IPS-20b (cell line): ENCODE results near the gene SFRP5.
A peak's percentile ranks its signal among the peaks of the same experiment; 100 is the strongest.

Experiments used
- H3K27ac ChIP-seq: one replicate; pipeline ENCODE4 v1.5.1; 2013; ENCODE audit warnings: low read length
- H3K27me3 ChIP-seq: 2 replicates; pipeline ENCODE4 v1.6.1; 2013; ENCODE audit warnings: mild to moderate bottlenecking, low read length, inconsistent platforms; ENCODE audit not compliant: insufficient read depth
- H3K36me3 ChIP-seq: 2 replicates; pipeline ENCODE4 v1.6.1; 2013; ENCODE audit warnings: low read depth, mild to moderate bottlenecking, inconsistent platforms, low read length, moderate library complexity; ENCODE audit not compliant: insufficient read depth
- H3K4me1 ChIP-seq: 2 replicates; pipeline ENCODE4 v1.6.1; 2013; ENCODE audit warnings: mild to moderate bottlenecking, control low read depth, inconsistent platforms, low read length, moderate library complexity; ENCODE audit not compliant: insufficient read depth
- H3K4me3 ChIP-seq: 2 replicates; pipeline ENCODE4 v1.5.1; 2013; ENCODE audit warnings: mild to moderate bottlenecking, low read length, inconsistent platforms
- H3K9ac ChIP-seq: 2 replicates; pipeline ENCODE4 v1.6.1; 2013; ENCODE audit warnings: low read depth, mild to moderate bottlenecking, inconsistent platforms, low read length, moderate library complexity
- H3K9me3 ChIP-seq: 2 replicates; pipeline ENCODE4 v1.6.1; 2013; ENCODE audit warnings: mild to moderate bottlenecking, low read depth, low read length, inconsistent platforms; ENCODE audit not compliant: insufficient read depth

SFRP5 gene

DNA sequence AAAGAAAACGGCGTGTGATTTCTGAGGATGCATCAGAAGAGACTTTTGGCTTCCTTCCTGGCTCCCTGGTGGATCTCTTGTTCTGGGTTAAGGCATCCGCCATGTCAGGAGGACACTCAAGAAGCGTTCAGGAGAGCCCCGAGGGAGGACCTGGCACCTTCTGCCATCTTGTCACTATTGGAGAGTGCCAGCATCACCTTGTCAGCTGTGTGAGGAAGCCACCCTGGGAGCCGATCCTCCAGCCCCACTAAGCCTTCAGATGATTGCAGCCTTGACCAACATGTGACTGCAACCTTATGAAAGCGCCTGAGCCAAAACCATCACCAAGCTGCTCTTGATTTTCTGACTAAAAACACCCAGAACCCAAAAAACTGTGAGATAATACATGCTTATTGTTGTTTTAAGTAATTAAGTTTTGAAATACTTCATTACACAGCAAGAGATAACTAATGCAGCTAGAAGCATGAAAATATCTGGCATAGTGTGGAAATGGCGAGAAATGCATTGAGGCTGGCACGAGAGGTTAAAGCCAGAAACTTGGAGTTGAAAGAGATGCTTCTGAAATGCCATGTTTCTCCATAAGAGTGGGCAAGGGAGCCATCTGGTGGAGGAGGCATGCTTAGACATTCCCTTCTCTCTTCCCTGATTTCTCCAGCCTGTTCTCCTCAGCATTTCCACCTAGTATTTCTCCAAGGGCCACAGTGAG is 40.3 kb downstream of the SFRP5 start:
- no peaks in the 10 kb centered on the region for H3K4me1 ChIP-seq
- no peak overlapping the region for H3K4me3 ChIP-seq
- no peak overlapping the region for H3K9ac ChIP-seq
- H3K27me3 ChIP-seq, result peaks cover 26% of the 10 kb centered on the region
- no peak overlapping the region for H3K27ac ChIP-seq
- H3K9me3 ChIP-seq, result peaks cover 7% of the 10 kb centered on the region; the same call in 1 of the 2 replicates
- H3K36me3 ChIP-seq, result no peaks in the 10 kb centered on the region

DNA sequence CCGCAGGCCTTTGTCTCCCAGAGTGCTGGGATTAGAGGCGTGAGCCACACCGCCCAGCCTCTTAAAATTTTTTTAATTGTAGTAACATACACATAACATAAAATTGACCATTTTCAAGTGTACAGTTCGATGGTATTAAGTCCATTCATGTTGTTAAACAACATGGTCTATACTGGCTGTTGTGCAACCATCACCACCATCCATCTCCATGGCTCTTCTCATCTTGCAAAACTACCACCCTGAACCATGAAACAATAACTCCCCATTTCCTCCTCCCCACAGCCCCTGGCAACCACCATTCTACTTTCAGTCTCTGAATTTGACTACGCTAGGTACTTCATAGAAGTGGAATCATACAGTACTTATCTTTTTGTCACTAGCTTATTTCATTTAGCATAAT is 42.8 kb downstream of the SFRP5 start:
- no peaks in the 10 kb centered on the region for H3K9me3 ChIP-seq
- no peak overlapping the region for H3K9ac ChIP-seq
- no peak overlapping the region for H3K27ac ChIP-seq
- H3K27me3 ChIP-seq, result peaks cover 2% of the 10 kb centered on the region
- no peak overlapping the region for H3K4me3 ChIP-seq
- no peaks in the 10 kb centered on the region for H3K4me1 ChIP-seq
- no peaks in the 10 kb centered on the region for H3K36me3 ChIP-seq

DNA sequence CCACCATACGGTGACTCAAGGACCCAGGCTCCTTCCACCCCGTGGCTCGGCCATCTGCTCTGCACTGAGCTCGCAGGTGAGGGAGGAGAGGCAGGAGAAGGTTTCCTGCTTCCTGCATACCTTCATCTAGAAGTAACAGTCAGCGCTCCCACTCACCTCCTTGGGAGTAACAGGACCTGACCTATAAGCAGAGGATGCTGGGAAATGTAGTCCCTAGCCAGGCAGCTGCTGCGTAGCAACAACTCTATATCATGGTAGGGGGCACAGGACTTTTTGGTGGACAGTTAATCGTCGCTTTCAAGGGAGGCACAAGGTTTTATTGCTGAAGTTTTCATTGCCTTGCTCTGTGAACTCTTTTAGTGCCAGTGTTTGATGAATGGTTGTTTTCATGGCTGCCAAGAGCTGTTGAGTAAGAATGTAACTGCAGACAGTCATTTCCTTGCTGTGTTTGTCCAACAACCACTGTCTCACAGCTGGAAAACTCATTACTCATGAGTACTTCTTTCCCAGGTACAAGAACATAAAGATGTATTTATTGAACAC is 45.1 kb downstream of the SFRP5 start:
- no peaks in the 10 kb centered on the region for H3K4me1 ChIP-seq
- no peaks in the 10 kb centered on the region for H3K27me3 ChIP-seq
- H3K9ac ChIP-seq, result no peak overlapping the region
- H3K9me3 ChIP-seq, result no peaks in the 10 kb centered on the region
- no peak overlapping the region for H3K27ac ChIP-seq
- H3K36me3 ChIP-seq, result no peaks in the 10 kb centered on the region
- peak overlapping the region; percentile 18; the same call in 1 of the 2 replicates for H3K4me3 ChIP-seq

DNA sequence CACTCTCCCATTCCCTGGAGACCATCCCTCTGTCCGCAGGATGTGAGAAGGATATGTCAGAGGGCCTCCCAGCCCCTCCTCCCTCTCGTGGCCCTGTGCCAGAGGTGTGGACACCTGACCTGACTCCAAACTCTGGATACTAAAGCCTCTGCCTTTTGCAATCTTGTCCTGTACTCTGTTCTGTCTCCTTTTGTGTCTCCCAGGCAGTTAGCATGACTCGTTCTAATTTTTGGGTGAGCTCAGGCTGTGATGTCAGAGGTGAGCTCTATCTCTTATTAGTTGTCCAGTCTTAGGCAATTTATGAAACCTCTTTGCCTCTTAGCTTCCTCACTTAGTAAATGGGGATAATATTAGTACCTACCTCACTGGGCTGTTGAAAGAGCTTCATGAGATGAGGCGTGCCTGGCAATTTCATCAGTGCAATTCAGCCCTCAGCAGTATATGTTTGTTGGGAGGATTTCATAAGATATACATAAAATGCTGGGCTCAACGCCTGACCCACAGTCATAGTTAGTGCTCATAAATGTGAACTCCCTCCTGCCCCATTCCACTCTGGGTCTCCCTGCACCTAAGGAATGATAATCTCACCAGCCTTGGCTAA is 47.4 kb downstream of the SFRP5 start:
- Histone ChIP-seq H3K9me3 (no peaks in the 10 kb centered on the region), H3K4me3 (no peak overlapping the region), H3K4me1 (peaks cover 3% of the 10 kb centered on the region; the same call in 1 of the 2 replicates), H3K36me3 (no peaks in the 10 kb centered on the region), H3K27ac (no peak overlapping the region), H3K27me3 (no peaks in the 10 kb centered on the region), H3K9ac (no peak overlapping the region)

DNA sequence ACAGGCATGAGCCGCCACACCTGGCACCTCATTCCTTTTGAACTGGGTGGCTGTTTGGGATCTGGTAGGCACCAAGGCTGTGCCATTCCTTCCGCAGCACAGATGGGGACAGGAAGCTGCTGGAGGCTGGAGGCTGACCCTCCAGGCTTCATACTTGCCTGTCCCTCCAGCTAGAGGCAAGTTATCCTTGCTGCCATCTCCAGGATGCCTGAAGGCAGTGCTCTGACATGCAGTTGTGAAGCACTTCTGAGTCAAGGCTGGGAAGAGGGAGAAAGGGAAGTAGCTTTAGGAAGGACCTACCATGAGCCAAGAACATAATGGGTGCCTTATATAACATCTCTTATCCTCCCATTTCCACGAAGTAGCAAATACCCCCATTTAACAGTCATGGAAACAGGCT is 48.8 kb downstream of the SFRP5 start:
- peaks cover 5% of the 10 kb centered on the region for H3K36me3 ChIP-seq
- H3K9me3 ChIP-seq, result no peaks in the 10 kb centered on the region
- H3K4me3 ChIP-seq, result no peak overlapping the region
- H3K27ac ChIP-seq, result no peak overlapping the region
- H3K27me3 ChIP-seq, result no peaks in the 10 kb centered on the region
- H3K4me1 ChIP-seq, result peaks cover 18% of the 10 kb centered on the region
- no peak overlapping the region for H3K9ac ChIP-seq

DNA sequence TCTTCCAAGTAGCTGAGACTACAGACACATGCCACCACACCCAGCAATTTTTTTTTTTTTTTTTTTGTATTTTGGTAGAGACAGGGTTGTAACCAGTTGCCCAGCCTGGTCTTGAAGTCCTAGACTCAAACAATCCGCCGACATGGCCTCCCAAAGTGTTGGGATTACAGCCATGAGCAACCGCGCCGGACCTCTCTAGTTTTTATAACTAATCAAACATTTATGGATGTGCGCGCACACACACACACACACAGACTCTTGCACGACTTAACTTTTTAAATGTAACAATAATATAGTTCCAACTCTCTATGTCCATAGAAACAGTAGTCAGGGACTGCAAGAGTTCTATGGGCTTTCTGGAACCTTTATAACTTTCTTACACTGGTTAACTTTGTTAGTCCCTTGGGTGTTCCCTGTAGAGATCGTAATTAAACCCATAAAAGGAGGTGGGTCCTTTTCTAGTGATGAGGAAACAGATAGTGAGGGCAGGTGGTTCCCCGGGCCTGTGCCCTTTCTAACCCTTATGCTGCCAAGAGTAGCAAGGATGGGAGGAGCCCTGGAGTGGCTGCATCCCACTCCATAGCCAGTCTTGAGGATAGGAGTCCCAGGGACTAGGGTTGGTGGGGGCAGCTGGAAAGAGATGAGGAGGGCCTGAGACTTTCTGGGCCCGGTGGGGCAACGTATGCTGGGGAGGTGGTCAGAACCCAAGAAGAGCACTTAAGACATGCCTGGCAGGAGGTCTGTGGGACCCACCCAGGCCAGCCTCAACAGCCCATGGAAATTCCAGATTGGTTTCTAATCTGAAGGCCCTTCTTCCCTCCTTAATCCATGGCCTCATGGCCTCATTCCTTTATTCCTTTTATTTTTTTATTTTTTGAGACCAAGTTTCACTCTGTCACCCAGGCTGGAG is 49.7 kb downstream of the SFRP5 start:
- no peak overlapping the region for H3K9ac ChIP-seq
- no peaks in the 10 kb centered on the region for H3K27me3 ChIP-seq
- H3K27ac ChIP-seq, result no peak overlapping the region
- peaks cover 18% of the 10 kb centered on the region for H3K4me1 ChIP-seq
- peaks cover 14% of the 10 kb centered on the region for H3K36me3 ChIP-seq
- H3K9me3 ChIP-seq, result no peaks in the 10 kb centered on the region
- no peak overlapping the region for H3K4me3 ChIP-seq

DNA sequence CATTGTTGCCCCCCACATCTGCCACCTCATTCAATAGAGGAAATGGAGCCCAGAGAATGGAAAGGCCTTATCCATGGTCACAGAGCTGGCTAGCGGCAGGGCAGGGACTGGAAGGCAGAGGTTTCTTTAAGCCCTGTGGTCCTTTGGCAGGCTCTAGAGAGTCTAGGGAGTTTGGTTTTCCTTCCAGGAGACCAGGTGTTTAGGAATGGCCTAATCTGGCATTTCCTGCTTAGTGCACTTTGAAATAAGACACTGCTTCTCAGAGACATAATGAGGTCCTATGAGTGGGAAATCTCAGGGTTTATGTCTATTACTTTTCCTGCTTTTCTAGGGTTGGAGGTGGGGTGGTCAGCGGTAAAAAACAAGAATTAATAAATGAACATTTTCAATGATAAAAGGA is 52.2 kb downstream of the SFRP5 start:
- H3K9ac ChIP-seq, result no peak overlapping the region; the same call in 1 of the 2 replicates
- peaks cover 29% of the 10 kb centered on the region for H3K4me1 ChIP-seq
- peaks cover 22% of the 10 kb centered on the region for H3K36me3 ChIP-seq
- H3K27ac ChIP-seq, result no peak overlapping the region
- no peaks in the 10 kb centered on the region for H3K9me3 ChIP-seq
- no peaks in the 10 kb centered on the region for H3K27me3 ChIP-seq
- no peak overlapping the region for H3K4me3 ChIP-seq

DNA sequence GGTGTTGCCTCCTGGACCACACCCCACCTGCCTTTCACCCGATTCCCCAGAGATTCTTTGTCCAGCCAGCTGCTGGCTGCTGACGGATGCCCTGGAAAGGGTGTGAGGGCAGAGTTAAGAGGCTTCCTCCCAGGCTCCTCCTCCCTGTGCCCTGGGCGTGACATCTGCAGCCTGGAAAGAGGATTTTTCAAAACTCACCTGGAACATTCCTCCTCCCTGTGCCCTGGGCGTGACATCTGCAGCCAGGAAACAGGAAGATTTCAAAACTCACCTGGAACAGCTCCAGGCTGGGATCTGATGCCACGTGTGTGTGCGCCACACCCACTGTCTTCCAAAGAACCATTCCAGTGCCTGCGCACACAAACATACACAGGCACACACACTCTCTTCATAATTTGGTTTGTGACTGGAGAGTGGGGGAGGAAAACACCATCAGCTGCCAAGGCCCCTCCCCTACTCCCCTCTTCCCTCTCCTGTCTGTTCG is 53.1 kb downstream of the SFRP5 start:
- Histone ChIP-seq H3K9me3 (no peaks in the 10 kb centered on the region), H3K36me3 (peaks cover 22% of the 10 kb centered on the region), H3K27ac (no peak overlapping the region), H3K4me1 (peaks cover 29% of the 10 kb centered on the region), H3K9ac (no peak overlapping the region; the same call in 1 of the 2 replicates), H3K4me3 (no peak overlapping the region), H3K27me3 (no peaks in the 10 kb centered on the region)

DNA sequence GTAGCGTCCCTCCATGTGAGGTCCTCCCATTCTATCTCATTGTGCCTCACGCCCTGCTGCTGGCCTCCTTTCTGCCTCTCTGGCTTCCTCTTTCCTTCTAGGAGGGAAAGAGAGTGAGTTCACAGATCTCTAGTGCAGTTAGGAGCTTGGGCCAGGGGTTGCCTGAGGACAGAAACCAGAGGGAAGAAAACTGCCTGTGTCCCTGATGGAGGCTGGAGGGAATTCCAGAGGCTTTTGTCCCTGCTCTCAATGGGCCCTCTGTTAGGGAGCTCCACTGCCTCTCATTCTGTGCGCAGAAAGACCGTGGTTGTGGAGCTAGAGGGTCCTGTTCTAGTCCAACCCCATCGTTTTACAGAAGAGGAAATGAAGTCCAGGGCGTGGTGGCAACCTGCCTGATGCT is 53.6 kb downstream of the SFRP5 start:
- H3K4me3 ChIP-seq, result no peak overlapping the region
- no peak overlapping the region for H3K27ac ChIP-seq
- H3K36me3 ChIP-seq, result peaks cover 22% of the 10 kb centered on the region
- peaks cover 29% of the 10 kb centered on the region for H3K4me1 ChIP-seq
- no peak overlapping the region for H3K9ac ChIP-seq
- H3K9me3 ChIP-seq, result no peaks in the 10 kb centered on the region
- no peaks in the 10 kb centered on the region for H3K27me3 ChIP-seq

DNA sequence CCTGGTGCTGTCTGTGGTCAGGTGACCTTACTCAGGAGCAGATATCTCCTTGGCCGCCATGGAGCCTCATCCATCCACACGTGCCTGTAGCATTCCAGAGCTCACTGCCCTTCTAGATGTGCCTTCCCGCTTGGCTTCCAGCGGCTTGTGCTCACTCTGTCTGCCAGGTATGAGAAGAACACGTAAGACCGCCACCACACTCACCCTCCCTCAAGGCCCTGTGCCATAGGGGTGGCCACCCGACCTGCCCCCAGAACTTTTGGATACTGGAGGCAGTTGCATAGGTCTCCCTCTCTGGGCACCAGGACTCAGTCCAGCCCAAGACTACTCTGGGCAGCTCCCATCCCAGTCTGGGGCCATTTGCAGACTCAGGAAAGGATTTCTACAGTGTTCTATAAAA is 54.2 kb downstream of the SFRP5 start:
- H3K4me3 ChIP-seq, result no peak overlapping the region
- H3K4me1 ChIP-seq, result peaks cover 29% of the 10 kb centered on the region
- no peak overlapping the region for H3K9ac ChIP-seq
- H3K9me3 ChIP-seq, result no peaks in the 10 kb centered on the region
- no peaks in the 10 kb centered on the region for H3K27me3 ChIP-seq
- no peak overlapping the region for H3K27ac ChIP-seq
- peaks cover 22% of the 10 kb centered on the region for H3K36me3 ChIP-seq
